ENCODE measurements around the gene RPS27L.

GRCh38 chr15:63146684-63147083 lies 10.6 kb downstream of the RPS27L start:
- TF ChIP-seq CTCF (conservative IDR thresholded peaks at IDR 0.05), result no peak
- TF ChIP-seq EZH2 (IDR thresholded peaks at IDR 0.05; ENCODE audit: low read depth), result no peak
